GM12892 (cell line): ENCODE results near the gene BARHL2.

ENCODE experiments used
- POLR2A ChIP-seq: IDR thresholded peaks from 2 replicates; pipeline ENCODE4 v1.6.1; 2011; ENCODE audit warnings: low read depth, low read length, control low read depth
- POLR2AphosphoS5 ChIP-seq: IDR thresholded peaks from 2 replicates; pipeline ENCODE4 v1.6.1; 2011; ENCODE audit warnings: low read depth, low read length, control low read depth
- TAF1 ChIP-seq: IDR thresholded peaks from 2 replicates; pipeline ENCODE4 v1.6.1; 2011; ENCODE audit warnings: low read depth, mild to moderate bottlenecking, control low read depth, low read length, borderline replicate concordance

DNA sequence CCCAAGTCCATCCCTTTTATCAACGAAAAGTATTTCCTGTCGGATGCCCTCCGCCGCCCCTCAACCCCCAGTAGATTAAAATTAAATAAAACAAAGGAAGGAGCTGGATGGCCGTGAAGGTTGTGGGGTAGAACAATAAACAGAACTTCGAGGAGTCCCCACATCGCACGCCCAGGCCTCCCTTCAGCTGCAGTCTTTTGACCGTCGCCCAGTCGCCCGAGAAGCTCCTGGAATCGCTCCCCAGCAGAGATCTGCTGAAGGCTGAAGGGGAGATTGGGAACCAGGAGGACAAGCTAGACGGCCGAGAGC is 905 bp downstream of the BARHL2 start:
- TF ChIP-seq POLR2A: no peak
- no peak for TF ChIP-seq POLR2AphosphoS5
- no peak for TF ChIP-seq TAF1
